GM13976 (cell line): ENCODE measurements around the gene MARCO.
"Not testable (repeated sequence)": the region's sequence is repeated elsewhere in the genome, so short reads cannot be mapped to it uniquely, and the experiment has no call there.

ENCODE experiments used
- DNase-seq: peaks from one replicate; pipeline ENCODE4 v3.0.0; 2012; ENCODE audit warnings: low spot score
- CTCF ChIP-seq: IDR thresholded peaks from 2 replicates; pipeline ENCODE4 v1.5.1; 2012; ENCODE audit warnings: borderline replicate concordance, mild to moderate bottlenecking; ENCODE audit not compliant: insufficient read depth; ENCODE audit errors: extremely low read depth, missing control alignments, control extremely low read depth
- in situ Hi-C: fragments of 300-500 bp; cut with MboI; formaldehyde crosslinking; loops from one replicate; pipeline ENCODE4 v1.12.0; 2022; ENCODE audit warnings: low sequenced_read_pairs, mixed read lengths, inconsistent platforms; ENCODE audit not compliant: unreplicated experiment

The MARCO gene

GRCh38 chr2:119025013-119025412 lies 83.0 kb downstream of the MARCO start:
- in situ Hi-C loops: no loop called here
- DNase-seq: no peak
- no peak for TF ChIP-seq CTCF

- no peak for DNase-seq
- TF ChIP-seq CTCF: no peak
These were observed 83.9 kb downstream of the MARCO start for GRCh38 chr2:119025762-119026351.

GRCh38 chr2:119026890-119027289 lies 84.9 kb downstream of the MARCO start:
- in situ Hi-C loops: no loop called here
- TF ChIP-seq CTCF: no peak
- DNase-seq: no peak

More at GRCh38 chr2:119025762-119026351, 83.9 kb downstream of the MARCO start:
- in situ Hi-C loops: no loop called here

- in situ Hi-C loops: no loop called here
- TF ChIP-seq CTCF: no peak
- peak; percentile 47 for DNase-seq
These were observed 86.6 kb downstream of the MARCO start for GRCh38 chr2:119028327-119029174.

- in situ Hi-C loops: no loop called here
- no peak for TF ChIP-seq CTCF
These were observed 87.3 kb downstream of the MARCO start for GRCh38 chr2:119029297-119029696.

GRCh38 chr2:119037922-119038321 lies 95.9 kb downstream of the MARCO start:
- in situ Hi-C loops, DNase-seq: not testable (repeated sequence)

More at GRCh38 chr2:119029297-119029696, 87.3 kb downstream of the MARCO start:
- DNase-seq: no peak

- TF ChIP-seq CTCF: no peak
- in situ Hi-C loops: no loop called here
- no peak for DNase-seq
These were observed 98.7 kb downstream of the MARCO start for GRCh38 chr2:119040730-119041129.
